HPDE6-E6E7 (cell line): ENCODE measurements around the gene FER.
"Not testable (repeated sequence)": the region's sequence is repeated elsewhere in the genome, so short reads cannot be mapped to it uniquely, and the experiment has no call there.

Source experiments
- DNase-seq: peaks from one replicate; pipeline ENCODE4 v3.0.0; 2011; ENCODE audit warnings: missing footprints; ENCODE audit errors: extremely low spot score

The FER gene

DNA sequence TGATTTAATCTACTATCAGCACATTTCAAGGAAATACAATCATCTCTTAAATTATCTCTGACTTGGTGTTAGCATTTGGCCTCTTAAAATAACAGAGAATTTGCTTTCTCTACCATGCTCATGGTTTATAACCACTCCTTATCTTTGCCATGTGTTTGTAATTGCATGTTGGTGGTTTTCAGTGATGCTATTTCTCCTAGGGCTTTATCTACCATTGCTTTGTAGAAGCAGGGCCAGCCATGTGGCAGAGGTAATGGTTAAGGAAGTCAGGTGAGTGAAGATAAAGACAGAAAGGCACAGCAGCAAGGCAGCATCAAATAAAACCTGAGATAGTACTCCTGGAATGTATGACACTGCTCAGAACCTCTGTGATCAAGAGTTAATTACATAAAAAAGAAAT, 206.2 kb downstream of the FER start:
- no peak for DNase-seq

GRCh38 chr5:108957333-108957732, 209.6 kb downstream of the FER start:
- DNase-seq, result no peak

DNA sequence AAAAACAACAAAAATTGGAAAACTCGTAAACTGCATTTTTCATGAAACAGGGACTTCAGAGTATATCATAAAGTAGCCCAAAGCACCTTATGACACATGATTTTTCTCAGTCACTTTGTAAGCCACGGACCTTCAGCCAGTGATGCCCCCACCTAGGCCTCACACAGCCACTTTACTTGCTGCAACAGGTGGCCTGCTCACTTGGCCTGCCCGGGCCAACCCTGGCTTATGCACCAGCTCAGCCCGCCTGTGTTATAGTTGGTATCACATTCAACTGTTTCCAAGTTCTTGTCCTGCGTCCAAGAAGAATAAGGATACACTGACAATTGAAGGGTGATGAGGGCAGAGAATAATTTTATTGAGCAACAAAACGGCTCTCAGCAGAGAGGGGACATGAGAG, 219.2 kb downstream of the FER start:
- DNase-seq, result no peak

- DNase-seq, result no peak
Measured at GRCh38 chr5:108974594-108974993, 226.9 kb downstream of the FER start.

- DNase-seq, result no peak
Measured at GRCh38 chr5:108975697-108976096, 228.0 kb downstream of the FER start.

- no peak for DNase-seq
Measured at GRCh38 chr5:108983461-108984092, 235.9 kb downstream of the FER start.

DNA sequence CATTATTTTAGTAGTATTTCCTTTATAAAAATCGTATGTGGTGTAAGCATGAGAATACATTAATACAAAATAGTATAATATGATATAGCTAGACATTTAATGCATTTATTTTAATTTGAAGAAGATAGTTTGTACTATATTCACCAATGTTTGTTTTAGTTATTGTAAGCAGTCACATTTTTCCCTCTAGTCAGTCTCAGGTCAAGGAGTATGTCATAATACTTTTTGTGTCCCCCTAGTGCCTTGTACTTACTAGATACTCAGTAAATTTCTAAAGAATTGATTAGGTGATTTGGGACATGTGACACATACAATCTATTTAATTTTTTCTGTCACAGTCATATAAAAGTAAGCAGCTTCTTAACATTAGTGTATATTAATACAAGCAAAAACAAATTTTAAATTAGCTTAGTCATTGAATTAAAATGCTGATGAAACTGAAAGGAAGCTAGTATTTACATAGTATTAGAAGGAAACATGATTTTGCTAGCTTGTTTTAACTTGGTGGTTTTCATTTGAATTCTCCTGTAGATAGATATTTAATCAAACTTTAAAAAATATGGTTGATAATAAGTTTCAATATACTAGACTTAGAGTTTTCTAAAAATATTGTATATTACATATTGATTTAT, 242.2 kb downstream of the FER start:
- DNase-seq, result no peak

DNA sequence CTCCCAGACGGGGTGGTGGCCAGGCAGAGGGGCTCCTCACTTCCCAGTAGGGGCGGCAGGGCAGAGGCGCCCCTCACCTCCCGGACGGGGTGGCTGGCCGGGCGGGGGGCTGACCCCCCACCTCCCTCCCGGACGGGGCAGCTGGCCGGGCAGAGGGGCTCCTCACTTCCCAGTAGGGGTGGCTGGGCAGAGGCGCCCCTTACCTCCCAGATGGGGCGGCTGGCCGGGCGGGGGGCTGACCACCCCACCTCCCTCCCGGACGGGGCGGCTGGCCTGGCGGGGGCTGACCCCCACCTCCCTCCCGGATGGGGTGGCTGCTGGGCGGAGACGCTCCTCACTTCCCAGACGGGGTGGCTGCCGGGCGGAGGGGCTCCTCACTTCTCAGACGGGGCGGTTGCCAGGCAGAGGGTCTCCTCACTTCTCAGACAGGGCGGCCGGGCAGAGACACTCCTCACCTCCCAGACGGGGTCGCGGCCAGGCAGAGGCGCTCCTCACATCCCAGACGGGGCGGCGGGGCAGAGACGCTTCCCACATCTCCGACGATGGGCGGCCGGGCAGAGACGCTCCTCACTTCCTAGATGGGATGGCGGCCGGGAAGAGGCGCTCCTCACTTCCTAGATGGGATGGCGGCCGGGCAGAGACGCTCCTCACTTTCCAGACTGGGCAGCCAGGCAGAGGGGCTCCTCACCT, 244.8 kb downstream of the FER start:
- not testable (repeated sequence) for DNase-seq

GRCh38 chr5:108993440-108993839, 245.7 kb downstream of the FER start:
- not testable (repeated sequence) for DNase-seq

DNA sequence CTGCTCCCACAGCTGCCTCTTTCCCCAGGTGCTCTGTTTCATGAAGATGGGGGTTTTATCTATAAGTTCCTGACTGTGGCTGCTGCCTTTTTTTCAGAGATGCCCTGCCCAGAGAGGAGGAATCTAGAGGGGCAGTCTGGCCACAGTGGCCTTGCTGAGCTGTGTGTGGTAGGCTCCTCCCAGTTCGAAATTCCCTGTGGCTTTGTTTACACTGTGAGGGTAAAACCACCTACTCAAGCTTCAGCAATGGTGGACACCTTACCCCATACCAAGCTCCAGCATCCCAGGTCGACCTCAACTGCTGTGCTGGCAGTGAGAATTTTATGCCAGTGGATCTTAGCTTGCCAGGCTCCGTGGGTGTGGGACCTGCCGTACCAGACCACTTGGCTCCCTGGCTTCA, 250.0 kb downstream of the FER start:
- DNase-seq, result no peak

DNA sequence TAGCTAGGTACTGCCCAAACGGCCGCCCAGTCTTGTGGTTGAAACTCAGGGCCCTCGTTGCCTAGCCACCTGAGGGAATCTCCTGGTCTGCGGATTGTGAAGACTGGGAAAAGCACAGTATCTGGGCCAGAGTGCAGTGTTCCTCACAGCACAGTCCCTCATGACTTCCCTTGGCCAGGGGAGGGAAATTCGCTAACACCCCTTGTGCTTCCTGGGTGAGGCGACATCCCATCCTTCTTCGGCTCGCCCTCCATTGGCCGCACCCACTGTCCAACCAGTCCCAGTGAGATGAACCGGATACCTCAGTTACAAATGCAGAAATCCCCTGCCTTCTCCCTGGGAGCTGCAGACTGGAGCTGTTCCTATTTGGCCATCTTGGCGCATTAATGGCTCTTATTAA, 250.5 kb downstream of the FER start:
- no peak for DNase-seq

- no peak for DNase-seq
Measured at GRCh38 chr5:109003928-109004327, 256.2 kb downstream of the FER start.

- DNase-seq, result no peak
Measured at GRCh38 chr5:109005297-109006009, 257.8 kb downstream of the FER start.

- DNase-seq, result no peak
Measured at GRCh38 chr5:109006129-109006528, 258.4 kb downstream of the FER start.

- DNase-seq, result no peak
Measured at GRCh38 chr5:109016300-109016699, 268.6 kb downstream of the FER start.

GRCh38 chr5:109022056-109022455, 274.4 kb downstream of the FER start:
- DNase-seq, result no peak

DNA sequence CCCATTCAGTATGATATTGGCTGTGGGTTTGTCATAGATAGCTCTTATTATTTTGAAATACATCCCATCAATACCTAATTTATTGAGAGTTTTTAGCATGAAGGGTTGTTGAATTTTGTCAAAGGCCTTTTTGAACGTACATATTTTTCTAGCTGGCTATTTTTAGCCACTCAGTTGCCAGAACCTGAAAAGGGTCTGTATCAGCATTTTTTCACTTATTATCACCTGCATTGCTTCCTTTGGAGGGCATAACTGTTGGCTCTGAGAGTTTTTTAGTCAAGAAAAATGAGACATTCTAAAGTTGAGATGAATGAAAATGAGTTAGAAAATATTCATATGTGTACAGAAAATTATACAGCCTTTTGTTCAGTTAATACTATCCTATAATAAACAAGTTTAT, 278.0 kb downstream of the FER start:
- not testable (repeated sequence) for DNase-seq

DNA sequence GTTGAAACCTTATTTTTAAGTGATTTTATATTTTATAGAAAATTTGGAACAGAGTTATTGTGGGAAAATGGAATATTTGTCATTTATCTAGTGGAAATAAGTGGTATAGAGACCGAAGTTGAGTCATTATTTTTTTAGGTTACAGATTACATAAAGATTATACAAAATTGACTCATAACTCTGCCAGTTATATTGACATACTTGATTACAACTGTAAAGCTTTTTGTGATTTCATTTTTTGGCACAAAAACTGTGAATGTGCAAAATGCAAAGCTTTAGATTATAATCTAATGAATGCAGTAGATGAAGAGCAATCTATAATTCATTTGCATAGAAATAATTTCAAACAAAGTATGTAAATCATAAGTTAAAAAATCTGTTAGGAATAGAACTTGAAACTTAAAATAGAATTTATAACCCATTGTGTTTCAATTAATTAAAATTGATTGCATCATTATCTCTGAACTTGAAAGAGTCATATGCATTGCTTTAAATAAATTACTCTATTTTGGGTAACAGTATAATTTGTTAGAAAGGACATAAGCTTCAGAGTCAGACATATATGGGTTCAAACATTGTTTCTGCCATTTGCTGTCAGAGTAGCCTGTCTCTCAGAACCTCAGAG, 280.4 kb downstream of the FER start:
- DNase-seq, result no peak

- DNase-seq, result no peak
Measured at GRCh38 chr5:109028608-109029299, 281.1 kb downstream of the FER start.

- no peak for DNase-seq
Measured at GRCh38 chr5:109029847-109030246, 282.1 kb downstream of the FER start.

- no peak for DNase-seq
Measured at GRCh38 chr5:109030360-109031143, 282.9 kb downstream of the FER start.
